Uterus (tissue), 4 donors: ENCODE results near the gene CCT5. TPM values are rescaled to one million over a fixed set of nuclear protein-coding genes. Genes with fewer than 3 reads are reported as not detected.

Experiments used
- DNase-seq, 2 donors: peaks; one replicate each; pipeline ENCODE4 v3.0.0-alpha.2; 2019 to 2020
- H3K27ac ChIP-seq, 2 donors: fragments of 200-600 bp; sonication (generic); 1 replicate in 1 of 2; 2 replicates in 1 of 2; pipeline ENCODE4 v1.5.1; 2016 to 2018
- H3K27me3 ChIP-seq, 2 donors: fragments of 200-600 bp; sonication (generic); one replicate each; pipeline ENCODE4 v1.5.1; 2018 to 2019; ENCODE audit warnings: control low read depth in 1 of 2
- H3K36me3 ChIP-seq, 2 donors: fragments of 200-600 bp; sonication (generic); one replicate each; pipeline ENCODE4 v1.5.1; 2019; ENCODE audit warnings: control low read depth in 1 of 2
- H3K4me1 ChIP-seq, 2 donors: fragments of 200-600 bp; sonication (generic); one replicate each; pipeline ENCODE4 v1.5.1; 2018 to 2019; ENCODE audit warnings: control low read depth in 1 of 2
- H3K4me3 ChIP-seq, 2 donors: fragments of 200-600 bp; sonication (generic); 1 replicate in 1 of 2; 2 replicates in 1 of 2; pipeline ENCODE4 v1.5.1; 2018 to 2019; ENCODE audit warnings: mild to moderate bottlenecking in 1 of 2
- H3K9me3 ChIP-seq, 2 donors: fragments of 200-600 bp; sonication (generic); one replicate each; pipeline ENCODE4 v1.5.1; 2019; ENCODE audit warnings: control low read depth in 1 of 2
- POLR2A ChIP-seq, 2 donors: fragments of 450-650 bp; IDR thresholded peaks; one replicate each; pipeline ENCODE4 v1.6.1; 2016; ENCODE audit warnings: antibody characterized with exemption in 2 of 2, mild to moderate bottlenecking in 1 of 2, moderate library complexity in 1 of 2
- intact Hi-C: fragments of 100-400 bp; cut with DNase I; formaldehyde crosslinking; loops from one replicate; pipeline ENCODE4 v1.15.1; 2023; ENCODE audit warnings: low total_unique reads
- small RNA-seq: library from RNA; depleted of rRNA; stranded (forward); fragments of <200 nt; gene quantifications from one replicate; pipeline ENCODE3, GENCODE V24; 2016
- total RNA-seq, 4 donors: library from RNA; depleted of rRNA in 3 of 4; stranded (reverse); fragments of >200 nt in 3 of 4; gene quantifications; one replicate each; pipeline versions ENCODE4 v1.1.0 to v1.2.4, GENCODE V29; 2014 to 2023
- TF ChIP-seq, protein P1 (sequence below), 4 experiments: fragments of 200-600 bp in 2 of 4; fragments of 450-650 bp in 2 of 4; sonication (generic) in 2 of 4; IDR thresholded peaks; one replicate each; pipeline ENCODE4 v1.5.1; 2016 to 2019; ENCODE audit warnings: antibody characterized with exemption in 4 of 4, mild to moderate bottlenecking in 2 of 4, moderate library complexity in 1 of 4
- donor health status: DM: yes; HTN: yes; CAD: no.

The CCT5 gene
- total RNA-seq, 4 donors from 2014 or later, result 57.6 to 251 (median 81.2) TPM

DNA sequence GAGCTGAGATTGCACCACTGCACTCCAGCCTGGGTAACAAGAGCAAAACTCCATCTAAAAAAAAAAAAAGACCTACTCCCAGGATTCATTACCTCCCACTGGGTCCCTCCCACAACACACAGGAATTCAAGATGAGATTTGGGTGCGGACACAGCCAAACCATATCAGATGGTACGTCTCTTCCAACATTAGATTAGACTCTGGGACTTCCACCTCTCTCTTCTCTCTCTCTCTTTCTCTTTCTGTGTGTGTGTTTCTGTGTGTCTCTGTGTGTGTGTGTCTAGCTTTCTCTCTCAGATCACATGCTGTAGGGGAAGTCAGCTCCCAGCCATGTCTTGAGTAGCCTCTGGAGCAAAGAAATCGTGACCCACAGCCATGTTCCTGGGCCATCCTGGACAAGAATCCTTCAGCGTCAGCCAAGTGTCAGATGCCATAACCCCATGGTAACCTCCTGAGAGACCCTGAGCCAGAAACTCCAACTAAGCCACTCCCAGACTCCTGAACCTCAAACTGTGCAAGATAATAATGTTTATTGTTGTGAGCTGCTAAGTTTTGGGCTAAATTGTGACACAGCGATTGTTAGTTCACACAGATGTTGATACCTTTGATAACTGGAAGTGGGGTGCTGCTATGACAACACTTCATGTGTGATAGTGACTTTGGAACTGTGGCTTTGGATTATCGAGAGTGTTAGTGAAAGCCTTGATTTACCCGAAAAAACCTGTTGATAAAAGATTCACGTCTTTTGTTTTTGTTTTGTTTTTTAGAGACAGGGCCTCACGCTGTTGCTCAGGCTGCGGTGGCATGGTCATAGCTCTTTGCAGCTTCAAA, 61.7 kb downstream of the CCT5 start:
- intact Hi-C loops, result no loop called here
- no peak overlapping the region for H3K27ac ChIP-seq
- H3K4me3 ChIP-seq, result no peak overlapping the region
- DNase-seq, result no peak
- H3K36me3 ChIP-seq, result no peaks in the 10 kb centered on the region
- no peaks in the 10 kb centered on the region for H3K9me3 ChIP-seq
- TF ChIP-seq POLR2A (IDR thresholded peaks at IDR 0.05), result no peak
- TF ChIP-seq, protein P1, sequence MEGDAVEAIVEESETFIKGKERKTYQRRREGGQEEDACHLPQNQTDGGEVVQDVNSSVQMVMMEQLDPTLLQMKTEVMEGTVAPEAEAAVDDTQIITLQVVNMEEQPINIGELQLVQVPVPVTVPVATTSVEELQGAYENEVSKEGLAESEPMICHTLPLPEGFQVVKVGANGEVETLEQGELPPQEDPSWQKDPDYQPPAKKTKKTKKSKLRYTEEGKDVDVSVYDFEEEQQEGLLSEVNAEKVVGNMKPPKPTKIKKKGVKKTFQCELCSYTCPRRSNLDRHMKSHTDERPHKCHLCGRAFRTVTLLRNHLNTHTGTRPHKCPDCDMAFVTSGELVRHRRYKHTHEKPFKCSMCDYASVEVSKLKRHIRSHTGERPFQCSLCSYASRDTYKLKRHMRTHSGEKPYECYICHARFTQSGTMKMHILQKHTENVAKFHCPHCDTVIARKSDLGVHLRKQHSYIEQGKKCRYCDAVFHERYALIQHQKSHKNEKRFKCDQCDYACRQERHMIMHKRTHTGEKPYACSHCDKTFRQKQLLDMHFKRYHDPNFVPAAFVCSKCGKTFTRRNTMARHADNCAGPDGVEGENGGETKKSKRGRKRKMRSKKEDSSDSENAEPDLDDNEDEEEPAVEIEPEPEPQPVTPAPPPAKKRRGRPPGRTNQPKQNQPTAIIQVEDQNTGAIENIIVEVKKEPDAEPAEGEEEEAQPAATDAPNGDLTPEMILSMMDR (IDR thresholded peaks at IDR 0.05), result no peak
- no peaks in the 10 kb centered on the region for H3K4me1 ChIP-seq
- H3K27me3 ChIP-seq, result no peaks in the 10 kb centered on the region

DNA sequence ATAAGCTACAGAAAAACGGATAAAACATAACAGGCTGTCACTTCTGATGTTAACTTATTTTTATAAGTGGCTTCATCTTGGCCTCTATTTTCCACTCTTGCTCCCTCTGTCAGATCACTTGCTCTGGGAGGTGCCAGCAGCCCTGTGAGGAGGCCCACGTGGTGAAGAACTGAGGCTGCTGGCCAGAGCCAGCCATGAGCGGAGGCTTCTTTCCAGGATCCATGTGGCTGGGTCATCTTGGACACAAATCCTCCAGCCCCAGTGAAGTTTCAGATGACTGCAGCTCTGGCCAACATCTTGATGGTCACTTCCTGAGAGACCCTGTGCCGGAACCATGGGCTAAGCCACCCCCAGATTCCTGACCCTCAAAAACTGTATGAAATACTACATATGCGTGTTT, 65.1 kb downstream of the CCT5 start:
- no peak for DNase-seq
- H3K4me1 ChIP-seq, result no peaks in the 10 kb centered on the region
- H3K27ac ChIP-seq, result no peak overlapping the region
- no peaks in the 10 kb centered on the region for H3K27me3 ChIP-seq
- TF ChIP-seq, protein P1 (IDR thresholded peaks at IDR 0.05), result no peak
- no peak for TF ChIP-seq POLR2A (IDR thresholded peaks at IDR 0.05)
- intact Hi-C loops, result no loop called here
- H3K4me3 ChIP-seq, result no peak overlapping the region
- no peaks in the 10 kb centered on the region for H3K36me3 ChIP-seq
- H3K9me3 ChIP-seq, result no peaks in the 10 kb centered on the region

Small RNA genes lying within 50 kb of the gene (small RNA-seq; reads per million reads assigned to genes)
- gene RF00019, result not detected

Other genes with a start within 250 kb of the CCT5 start
- gene ATPSCKMT, start 392 bp upstream of the CCT5 start, total RNA-seq, result 10 to 100 TPM in 3 of 4 donors, 1 to 10 TPM in 1; 4.1 to 62.4 (median 21.9) TPM
- 10 to 100 TPM in 2 of 4 donors, 1 to 10 TPM in 2; 1.5 to 20.3 (median 9.1) TPM for gene CMBL, start 57.6 kb downstream of the CCT5 start, total RNA-seq
- gene MARCHF6, start 103.4 kb downstream of the CCT5 start, total RNA-seq, result 100 to 1,000 TPM in 3 of 4 donors, 10 to 100 TPM in 1; 62.1 to 234 (median 178) TPM
- 1 to 10 TPM in 1 of 4 donors, not detected in 3; 6.3 TPM for gene ROPN1L, start 191.6 kb downstream of the CCT5 start, total RNA-seq